ENCODE data around the gene SMIM41. TPM values are rescaled to one million over a fixed set of nuclear protein-coding genes. Genes with fewer than 3 reads are reported as not detected.
"Not testable (repeated sequence)": the region's sequence is repeated elsewhere in the genome, so short reads cannot be mapped to it uniquely, and the experiment has no call there.

SMIM41 gene
- total RNA-seq, 4 donors from 2014 or later = 4.0 to 12.8 (median 4.6) TPM

- ATAC-seq = no peak
- 71 to 72% methylated on average over 8 of the region's 8 CpGs for WGBS, 2 donors (ENCODE audit: low coverage in 1 of 2)
- no peaks in the 10 kb centered on the region for H3K36me3 ChIP-seq
- TF ChIP-seq EP300 (IDR thresholded peaks at IDR 0.05) (no peak), POLR2A (IDR thresholded peaks at IDR 0.05) (no peak), CTCF (IDR thresholded peaks at IDR 0.05) (no peak), POLR2AphosphoS5 (IDR thresholded peaks at IDR 0.05) (no peak)
- H3K27ac ChIP-seq = no peak overlapping the region
- no peak overlapping the region for H3K4me3 ChIP-seq
- H3K9me3 ChIP-seq = no peaks in the 10 kb centered on the region
- no peaks in the 10 kb centered on the region for H3K4me1 ChIP-seq
- peaks cover 58% of the 10 kb centered on the region for H3K27me3 ChIP-seq
Observed at GRCh38 chr12:52091869-52092268, 12.4 kb downstream of the SMIM41 start.

- no peaks in the 10 kb centered on the region for H3K9me3 ChIP-seq
- H3K4me3 ChIP-seq = no peak overlapping the region
- H3K27ac ChIP-seq = no peak overlapping the region
- no peaks in the 10 kb centered on the region for H3K4me1 ChIP-seq
- WGBS, 2 donors (ENCODE audit: low coverage in 1 of 2) = 77 to 92% methylated on average over 2 of the region's 7 CpGs
- ATAC-seq = no peak
- peaks cover 62% of the 10 kb centered on the region for H3K27me3 ChIP-seq
- H3K36me3 ChIP-seq = no peaks in the 10 kb centered on the region
- TF ChIP-seq CTCF (IDR thresholded peaks at IDR 0.05) = no peak
- no peak for TF ChIP-seq EP300 (IDR thresholded peaks at IDR 0.05)
- TF ChIP-seq POLR2A (IDR thresholded peaks at IDR 0.05) = no peak
- TF ChIP-seq POLR2AphosphoS5 (IDR thresholded peaks at IDR 0.05) = no peak
Observed at GRCh38 chr12:52093346-52093745, 13.8 kb downstream of the SMIM41 start.

GRCh38 chr12:52096332-52097044 lies 17.0 kb downstream of the SMIM41 start:
- no peak for ATAC-seq
- Histone ChIP-seq H3K36me3 (no peaks in the 10 kb centered on the region), H3K4me3 (no peak overlapping the region), H3K4me1 (no peaks in the 10 kb centered on the region), H3K27ac (no peak overlapping the region), H3K27me3 (peaks cover 60% of the 10 kb centered on the region), H3K9me3 (no peaks in the 10 kb centered on the region)
- TF ChIP-seq EP300 (IDR thresholded peaks at IDR 0.05) (no peak), POLR2AphosphoS5 (IDR thresholded peaks at IDR 0.05) (no peak), CTCF (IDR thresholded peaks at IDR 0.05) (no peak), POLR2A (IDR thresholded peaks at IDR 0.05) (no peak)
- 91 to 92% methylated on average over 13 to 15 of the region's 15 CpGs for WGBS, 2 donors (ENCODE audit: low coverage in 1 of 2)

GRCh38 chr12:52097045-52097666 lies 17.7 kb downstream of the SMIM41 start:
- Histone ChIP-seq H3K4me3 (no peak overlapping the region), H3K27ac (no peak overlapping the region), H3K27me3 (peaks cover 65% of the 10 kb centered on the region), H3K4me1 (no peaks in the 10 kb centered on the region), H3K9me3 (no peaks in the 10 kb centered on the region), H3K36me3 (no peaks in the 10 kb centered on the region)
- ATAC-seq = no peak
- no peak for TF ChIP-seq POLR2A (IDR thresholded peaks at IDR 0.05)
- no peak for TF ChIP-seq POLR2AphosphoS5 (IDR thresholded peaks at IDR 0.05)
- 77 to 80% methylated on average over 3 to 18 of the region's 21 CpGs for WGBS, 2 donors (ENCODE audit: low coverage in 1 of 2)

- H3K27me3 ChIP-seq = peaks cover 62% of the 10 kb centered on the region
- not testable (repeated sequence) for H3K4me3 ChIP-seq, H3K27ac ChIP-seq, H3K4me1 ChIP-seq, H3K36me3 ChIP-seq, H3K9me3 ChIP-seq, ATAC-seq
- 33 to 79% methylated on average over 3 to 6 of the region's 10 CpGs for WGBS, 2 donors (ENCODE audit: low coverage in 1 of 2)
Observed at GRCh38 chr12:52104431-52105089, 25.1 kb downstream of the SMIM41 start.

- H3K27ac ChIP-seq, H3K4me3 ChIP-seq, H3K36me3 ChIP-seq, ATAC-seq, H3K9me3 ChIP-seq, H3K4me1 ChIP-seq: not testable (repeated sequence)
- 47 to 64% methylated on average over 8 to 14 of the region's 18 CpGs for WGBS, 2 donors (ENCODE audit: low coverage in 1 of 2)
- H3K27me3 ChIP-seq = peaks cover 60% of the 10 kb centered on the region
Observed at GRCh38 chr12:52116222-52117125, 37.0 kb downstream of the SMIM41 start.

- Histone ChIP-seq H3K27me3 (peaks cover 66% of the 10 kb centered on the region), H3K4me1 (peaks cover 0 to 11% (median 3%) of the 10 kb centered on the region in 3 donors)
- H3K36me3 ChIP-seq, H3K27ac ChIP-seq, H3K9me3 ChIP-seq, H3K4me3 ChIP-seq, ATAC-seq: not testable (repeated sequence)
- 81 to 88% methylated on average over 7 to 14 of the region's 20 CpGs for WGBS, 2 donors (ENCODE audit: low coverage in 1 of 2)
Observed at GRCh38 chr12:52117806-52118475, 38.4 kb downstream of the SMIM41 start.

Measured in gastroesophageal sphincter (tissue), 4 donors.